ENCODE measurements around the gene ATP8B3. TPM values are rescaled to one million over a fixed set of nuclear protein-coding genes. Genes with fewer than 3 reads are reported as not detected.

The ATP8B3 gene
- total RNA-seq, 4 donors from 2014 or later, result 1.3 to 2.0 (median 1.6) TPM; not detected in 1

DNA sequence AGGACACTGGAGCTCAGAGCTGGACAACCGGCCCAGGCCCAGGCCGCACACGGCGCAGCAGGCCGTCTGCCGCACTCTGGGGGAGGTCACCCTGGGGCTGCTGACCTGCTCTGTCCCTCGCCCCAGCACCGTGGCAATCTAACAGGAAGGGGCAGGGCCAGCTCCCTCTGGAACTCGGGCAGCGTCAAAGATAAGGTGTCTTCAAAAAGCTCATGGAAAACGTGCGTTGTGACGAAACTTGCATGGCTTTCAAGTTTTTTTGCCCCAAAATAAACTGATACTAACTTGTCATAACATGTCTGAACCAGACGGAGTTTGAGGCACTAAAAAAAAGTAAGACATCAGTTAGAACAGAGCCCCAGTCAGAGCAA is 12.2 kb upstream of the ATP8B3 start:
- TF ChIP-seq POLR2A (IDR thresholded peaks at IDR 0.05), result no peak
- TF ChIP-seq, protein P1, sequence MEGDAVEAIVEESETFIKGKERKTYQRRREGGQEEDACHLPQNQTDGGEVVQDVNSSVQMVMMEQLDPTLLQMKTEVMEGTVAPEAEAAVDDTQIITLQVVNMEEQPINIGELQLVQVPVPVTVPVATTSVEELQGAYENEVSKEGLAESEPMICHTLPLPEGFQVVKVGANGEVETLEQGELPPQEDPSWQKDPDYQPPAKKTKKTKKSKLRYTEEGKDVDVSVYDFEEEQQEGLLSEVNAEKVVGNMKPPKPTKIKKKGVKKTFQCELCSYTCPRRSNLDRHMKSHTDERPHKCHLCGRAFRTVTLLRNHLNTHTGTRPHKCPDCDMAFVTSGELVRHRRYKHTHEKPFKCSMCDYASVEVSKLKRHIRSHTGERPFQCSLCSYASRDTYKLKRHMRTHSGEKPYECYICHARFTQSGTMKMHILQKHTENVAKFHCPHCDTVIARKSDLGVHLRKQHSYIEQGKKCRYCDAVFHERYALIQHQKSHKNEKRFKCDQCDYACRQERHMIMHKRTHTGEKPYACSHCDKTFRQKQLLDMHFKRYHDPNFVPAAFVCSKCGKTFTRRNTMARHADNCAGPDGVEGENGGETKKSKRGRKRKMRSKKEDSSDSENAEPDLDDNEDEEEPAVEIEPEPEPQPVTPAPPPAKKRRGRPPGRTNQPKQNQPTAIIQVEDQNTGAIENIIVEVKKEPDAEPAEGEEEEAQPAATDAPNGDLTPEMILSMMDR (IDR thresholded peaks at IDR 0.05), result no peak
- intact Hi-C loops (cut with DNase I), result no loop called here

DNA sequence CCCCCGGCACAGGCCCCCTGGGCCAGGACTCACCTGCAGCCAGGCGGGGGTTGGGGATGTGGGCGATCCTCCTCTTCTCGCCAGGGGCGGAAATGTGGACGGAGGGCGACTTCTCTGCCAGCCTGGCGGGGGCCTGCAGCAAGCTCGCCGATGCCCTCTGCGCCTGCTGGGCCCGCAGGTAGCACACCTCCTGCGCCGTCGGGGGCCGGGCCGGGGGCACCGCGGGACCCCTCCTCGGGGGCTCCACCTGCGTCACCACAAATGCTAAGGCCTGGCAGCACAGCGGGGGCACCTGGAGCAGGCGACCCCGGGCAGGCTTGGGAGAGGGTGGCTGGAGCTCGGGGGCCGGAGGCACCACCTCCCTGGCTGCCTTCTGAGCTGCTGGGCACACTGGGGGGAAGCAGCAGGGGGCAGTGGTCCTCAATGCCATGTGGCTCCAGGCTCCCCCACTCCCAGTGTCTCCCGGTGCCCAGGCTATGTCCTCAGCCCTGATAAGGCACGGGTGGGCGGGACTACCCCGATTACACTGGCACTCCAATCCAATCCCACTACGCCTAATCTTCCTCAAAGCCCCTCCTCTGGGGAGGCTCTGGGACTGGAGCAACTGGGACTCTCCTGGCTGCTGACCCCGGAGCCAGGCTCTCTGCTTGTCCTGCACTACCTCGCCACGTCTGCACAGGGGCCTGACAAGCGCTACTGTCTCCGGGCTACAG is 11.6 kb upstream of the ATP8B3 start:
- Histone ChIP-seq H3K9me3 (no peaks in the 10 kb centered on the region), H3K4me1 (peaks cover 0 to 10% of the 10 kb centered on the region in 2 donors), H3K27me3 (no peaks in the 10 kb centered on the region), H3K36me3 (peaks cover 25 to 52% of the 10 kb centered on the region in 2 donors), H3K27ac (no peak overlapping the region), H3K4me3 (replicated peaks in 1 of 3) (no peak overlapping the region)
- intact Hi-C loops (cut with DNase I), result no loop called here
- TF ChIP-seq POLR2A (IDR thresholded peaks at IDR 0.05), result no peak
- TF ChIP-seq, protein P1 (IDR thresholded peaks at IDR 0.05), result no peak
- no peak for DNase-seq
- WGBS, 2 donors, result 85 to 91% methylated on average over 11 to 14 of the region's 36 CpGs

More for the DNA sequence above, 12.2 kb upstream of the ATP8B3 start:
- H3K4me3 ChIP-seq (replicated peaks in 1 of 3), result no peak overlapping the region
- no peaks in the 10 kb centered on the region for H3K27me3 ChIP-seq
- no peak overlapping the region for H3K27ac ChIP-seq
- H3K4me1 ChIP-seq, result peaks cover 0 to 10% of the 10 kb centered on the region in 2 donors
- H3K9me3 ChIP-seq, result no peaks in the 10 kb centered on the region
- 89 to 93% methylated on average over 8 to 14 of the region's 14 CpGs for WGBS, 2 donors
- H3K36me3 ChIP-seq, result peaks cover 20 to 50% of the 10 kb centered on the region in 2 donors
- DNase-seq, result no peak

DNA sequence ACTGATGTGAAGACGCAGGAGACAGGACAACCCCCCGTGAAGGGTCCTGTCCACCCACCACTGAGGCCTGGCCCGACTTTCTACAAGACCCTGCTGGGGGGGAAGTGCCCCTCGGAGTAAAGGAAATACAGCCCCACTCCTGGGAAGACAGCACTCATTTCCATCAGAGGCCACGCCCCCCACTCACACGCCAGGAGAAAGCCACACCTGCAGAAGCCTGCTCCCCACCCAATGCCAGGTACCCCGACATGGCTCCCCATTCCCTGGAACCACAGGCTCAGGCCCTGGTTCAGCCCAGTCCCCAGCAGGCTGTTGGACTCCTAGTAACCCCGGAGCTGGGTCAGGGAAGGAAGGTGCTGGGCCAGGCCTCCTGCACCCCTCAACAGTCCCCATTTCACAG is 10.9 kb upstream of the ATP8B3 start:
- intact Hi-C loops (cut with DNase I), result no loop called here
- peaks cover 32 to 58% of the 10 kb centered on the region in 2 donors for H3K36me3 ChIP-seq

DNA sequence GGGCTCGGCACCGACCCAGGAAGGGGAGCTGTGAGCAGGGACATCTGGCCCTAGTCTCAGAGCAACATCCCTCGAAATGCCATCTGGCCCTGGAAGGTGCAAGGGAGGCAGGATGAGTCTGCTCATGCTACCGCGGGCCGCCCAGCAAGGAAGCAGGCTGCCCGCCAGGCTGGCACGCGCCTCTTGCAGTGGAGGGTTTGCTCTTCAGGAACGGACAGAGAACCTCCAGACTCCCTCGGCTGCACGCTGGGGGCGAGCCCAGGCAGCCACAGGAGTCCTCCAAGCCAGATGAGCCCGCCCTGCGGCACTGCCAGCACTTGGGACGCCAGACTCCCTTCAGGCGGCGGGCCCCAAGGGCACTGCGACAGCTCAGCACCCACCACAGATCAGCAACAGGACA is 10.1 kb upstream of the ATP8B3 start:
- Histone ChIP-seq H3K9me3 (no peaks in the 10 kb centered on the region), H3K27me3 (no peaks in the 10 kb centered on the region), H3K4me3 (replicated peaks in 1 of 3) (no peak overlapping the region), H3K36me3 (peaks cover 40 to 59% of the 10 kb centered on the region in 2 donors), H3K4me1 (peaks cover 0 to 10% of the 10 kb centered on the region in 2 donors), H3K27ac (no peak overlapping the region)
- intact Hi-C loops (cut with DNase I), result no loop called here
- no peak for TF ChIP-seq POLR2A (IDR thresholded peaks at IDR 0.05)
- TF ChIP-seq, protein P1 (IDR thresholded peaks at IDR 0.05), result no peak
- DNase-seq, result no peak
- WGBS, 2 donors, result 88 to 98% methylated on average over 8 to 19 of the region's 19 CpGs

More for the DNA sequence above, 10.9 kb upstream of the ATP8B3 start:
- no peak overlapping the region for H3K4me3 ChIP-seq (replicated peaks in 1 of 3)
- no peak for TF ChIP-seq POLR2A (IDR thresholded peaks at IDR 0.05)
- TF ChIP-seq, protein P1 (IDR thresholded peaks at IDR 0.05), result no peak
- DNase-seq, result no peak
- H3K27ac ChIP-seq, result no peak overlapping the region
- H3K27me3 ChIP-seq, result no peaks in the 10 kb centered on the region
- no peaks in the 10 kb centered on the region for H3K9me3 ChIP-seq
- 92 to 95% methylated on average over 5 to 6 of the region's 8 CpGs for WGBS, 2 donors
- peaks cover 0 to 10% of the 10 kb centered on the region in 2 donors for H3K4me1 ChIP-seq
